Fibroblast of pulmonary artery (primary cell): ENCODE results near the gene ZNF428.

ENCODE experiments used
- DNase-seq: peaks from one replicate; pipeline ENCODE4 v3.0.0-alpha.2; 2010; ENCODE audit warnings: low read depth
- H3K4me3 ChIP-seq: replicated peaks from 2 replicates; pipeline ENCODE4 v1.5.1; 2011; ENCODE audit warnings: low read depth, mild to moderate bottlenecking, control low read depth, low read length, moderate library complexity
- CTCF ChIP-seq: IDR thresholded peaks from 2 replicates; pipeline ENCODE4 v1.5.1; 2011; ENCODE audit warnings: mild to moderate bottlenecking, control low read depth, low read length, inconsistent platforms; ENCODE audit errors: missing control alignments

The ZNF428 gene

DNA sequence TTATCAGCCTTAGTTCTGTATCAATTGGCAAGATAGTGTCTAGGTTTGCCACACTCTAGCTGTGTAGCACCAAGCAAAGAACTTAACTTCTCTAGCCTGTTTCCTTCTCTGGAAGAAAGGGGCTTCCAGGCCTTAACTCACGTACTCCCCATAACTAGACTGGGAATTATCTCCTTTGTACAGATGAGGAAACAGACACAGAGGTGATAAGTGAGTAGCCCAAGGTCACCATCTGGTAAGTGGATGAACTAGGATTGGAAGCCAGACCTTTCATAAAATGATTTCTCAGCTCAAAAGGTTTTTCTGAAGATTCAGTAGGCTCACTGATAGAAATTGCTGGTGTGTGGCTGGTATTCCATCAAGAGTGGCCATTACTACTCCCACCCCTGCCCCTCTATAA, 3.1 kb downstream of the ZNF428 start:
- H3K4me3 ChIP-seq = no peak overlapping the region
- DNase-seq = no peak
- no peak for TF ChIP-seq CTCF

DNA sequence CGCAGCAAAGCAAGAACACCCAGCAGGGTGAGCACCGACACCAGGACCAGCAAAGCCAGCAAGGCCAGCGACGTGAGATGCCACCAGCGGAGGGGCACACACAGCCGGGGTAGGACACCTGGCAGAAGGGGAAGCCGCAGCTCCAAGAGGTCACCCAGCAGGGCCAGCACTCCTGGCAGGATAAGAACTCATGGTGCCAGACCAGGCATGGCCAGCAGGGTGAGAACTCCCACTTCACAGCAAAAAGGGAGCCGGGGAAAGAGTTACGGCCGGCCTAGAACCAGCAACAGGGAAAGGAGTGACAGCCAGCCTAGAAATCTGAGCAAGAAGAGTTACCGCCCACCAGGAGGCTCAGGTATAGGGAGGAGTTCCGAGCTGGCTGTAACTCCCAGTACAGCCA, 7.1 kb downstream of the ZNF428 start:
- no peak for TF ChIP-seq CTCF
- no peak overlapping the region for H3K4me3 ChIP-seq
- DNase-seq = no peak

- TF ChIP-seq CTCF = no peak
- no peak within 1 kb of the TSS for H3K4me3 ChIP-seq
- DNase-seq = no peak
These were observed 7.6 kb downstream of the ZNF428 start, which contains the start of gene SRRM5 for GRCh38 chr19:43611788-43612187. SRRM5 (plus strand) TSS chr19:43612088; CDS start chr19:43612122, 34 bp downstream.

DNA sequence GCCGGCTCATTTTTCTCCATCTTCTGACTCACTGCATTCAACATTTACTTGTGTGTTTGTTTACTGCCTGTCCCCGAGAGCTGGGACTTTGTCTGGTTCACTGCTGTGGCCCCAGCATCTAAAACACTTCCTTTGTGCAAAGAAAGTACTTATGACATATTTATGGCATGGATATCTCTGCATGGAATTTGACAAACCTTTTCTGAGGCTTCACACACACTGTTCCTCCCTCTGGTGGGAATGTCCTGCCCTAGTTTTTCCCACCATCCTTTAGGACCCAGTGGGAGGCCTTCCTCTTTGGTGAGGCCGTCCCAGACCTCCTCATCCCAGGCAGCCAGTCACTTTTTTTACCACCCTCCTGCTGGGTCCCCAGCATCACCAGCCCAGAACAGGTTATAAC, 8.9 kb downstream of the ZNF428 start:
- H3K4me3 ChIP-seq = no peak overlapping the region
- no peak for TF ChIP-seq CTCF
- no peak for DNase-seq

DNA sequence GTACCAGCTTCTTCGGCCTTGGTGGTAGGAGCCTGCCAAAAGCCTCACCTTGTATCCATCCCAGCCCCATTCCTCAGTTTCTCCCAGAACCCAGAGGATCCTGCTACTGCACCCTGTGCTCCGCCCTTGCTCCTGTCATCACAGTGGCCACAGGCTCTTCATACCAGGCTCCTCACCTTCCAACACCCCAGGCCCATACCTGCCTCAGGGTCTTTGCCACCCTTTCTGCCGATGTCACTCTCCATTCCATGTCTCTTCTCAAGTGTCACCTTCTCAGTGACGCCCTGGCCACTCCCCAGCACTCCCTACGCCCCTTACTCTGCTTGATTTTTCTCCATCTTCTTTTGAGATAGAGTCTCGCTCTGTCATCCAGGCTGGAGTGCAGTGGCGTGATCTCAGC, 9.6 kb downstream of the ZNF428 start:
- no peak overlapping the region for H3K4me3 ChIP-seq
- TF ChIP-seq CTCF = no peak
- DNase-seq = no peak

DNA sequence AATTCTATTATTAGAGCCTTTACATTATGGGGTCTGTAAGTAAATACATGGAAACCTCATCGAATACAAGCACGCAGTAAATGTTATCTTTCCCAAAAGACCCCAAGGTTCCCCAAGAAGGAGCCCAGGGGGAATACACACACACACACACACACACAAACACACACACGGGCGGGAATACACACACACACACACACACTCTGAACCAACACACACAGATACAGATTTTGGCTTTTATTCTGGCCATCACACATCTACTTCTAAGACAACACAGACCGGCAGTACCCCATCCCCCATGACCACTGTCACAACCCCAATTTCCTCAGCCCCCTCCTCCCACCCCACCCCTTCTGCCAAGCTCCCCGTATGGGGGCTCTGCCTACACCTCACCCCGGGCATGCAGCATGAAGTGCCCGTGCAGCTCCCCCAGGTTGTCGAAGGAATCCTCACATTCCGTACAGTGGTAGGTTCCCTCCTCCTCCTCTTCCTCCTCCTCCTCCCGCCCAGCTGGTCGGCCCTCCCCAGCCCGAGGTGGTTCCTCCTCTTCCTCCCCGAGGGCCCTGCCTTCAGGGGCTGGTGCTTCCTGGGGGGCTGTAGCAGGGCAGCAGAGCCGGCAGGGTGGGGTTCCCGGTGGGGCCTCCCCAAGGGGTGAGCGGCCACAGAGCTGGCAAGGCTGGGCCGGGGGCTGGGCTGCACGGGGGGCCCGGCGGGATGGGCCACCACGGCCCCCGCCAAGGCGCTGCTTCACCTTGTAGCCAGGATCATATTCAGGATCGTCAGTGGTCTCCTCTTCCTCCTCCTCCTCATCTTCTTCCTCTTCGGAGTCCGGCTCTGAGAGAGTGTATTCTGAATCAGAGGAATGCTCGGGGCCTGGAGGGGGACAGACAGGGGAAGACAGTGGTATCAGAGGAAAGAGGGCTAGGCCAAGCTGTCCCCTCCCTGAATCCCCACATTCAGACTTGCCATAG, 11.9 kb downstream of the ZNF428 start:
- DNase-seq = no peak
- H3K4me3 ChIP-seq = no peak overlapping the region
- no peak for TF ChIP-seq CTCF
